HG03196 (cell line): ENCODE measurements around the gene SPOPL.
"Not testable (repeated sequence)": the region's sequence is repeated elsewhere in the genome, so short reads cannot be mapped to it uniquely, and the experiment has no call there.

Source experiments
- ATAC-seq: cut with Tn5 transposase; IDR thresholded peaks from one replicate; pipeline ENCODE4 v1.9.1; 2021; ENCODE audit not compliant: unreplicated experiment

The SPOPL gene

GRCh38 chr2:138523018-138523672, 21.6 kb downstream of the SPOPL start:
- ATAC-seq, result peak; percentile 34

- ATAC-seq, result not testable (repeated sequence)
Observed at GRCh38 chr2:138523673-138524042, 22.1 kb downstream of the SPOPL start.

- ATAC-seq, result not testable (repeated sequence)
Observed at GRCh38 chr2:138524353-138524752, 22.8 kb downstream of the SPOPL start.

GRCh38 chr2:138531913-138532312, 30.3 kb downstream of the SPOPL start:
- ATAC-seq, result no peak

- no peak for ATAC-seq
Observed at GRCh38 chr2:138534791-138535190, 33.2 kb downstream of the SPOPL start.

- ATAC-seq, result peak; percentile 87
Observed at GRCh38 chr2:138536302-138536701, 34.7 kb downstream of the SPOPL start.

GRCh38 chr2:138536740-138537139, 35.2 kb downstream of the SPOPL start:
- ATAC-seq, result peak; percentile 18

- peak; percentile 14 for ATAC-seq
Observed at GRCh38 chr2:138537170-138537915, 35.8 kb downstream of the SPOPL start.

GRCh38 chr2:138544206-138544605, 42.6 kb downstream of the SPOPL start:
- ATAC-seq, result not testable (repeated sequence)

GRCh38 chr2:138548796-138549195, 47.2 kb downstream of the SPOPL start:
- no peak for ATAC-seq

GRCh38 chr2:138550172-138550571, 48.6 kb downstream of the SPOPL start:
- ATAC-seq, result no peak

GRCh38 chr2:138550670-138551287, 49.2 kb downstream of the SPOPL start:
- ATAC-seq, result no peak

GRCh38 chr2:138554123-138554522, 52.6 kb downstream of the SPOPL start:
- no peak for ATAC-seq

- ATAC-seq, result no peak
Observed at GRCh38 chr2:138559641-138560040, 58.1 kb downstream of the SPOPL start.

- no peak for ATAC-seq
Observed at GRCh38 chr2:138564586-138565229, 63.1 kb downstream of the SPOPL start.

- ATAC-seq, result no peak
Observed at GRCh38 chr2:138565230-138565598, 63.6 kb downstream of the SPOPL start.

- ATAC-seq, result no peak
Observed at GRCh38 chr2:138572318-138572717, 70.7 kb downstream of the SPOPL start.

- ATAC-seq, result no peak
Observed at GRCh38 chr2:138577066-138577465, 75.5 kb downstream of the SPOPL start.

- no peak for ATAC-seq
Observed at GRCh38 chr2:138579556-138579955, 78.0 kb downstream of the SPOPL start.

- ATAC-seq, result no peak
Observed at GRCh38 chr2:138581909-138582308, 80.3 kb downstream of the SPOPL start.

GRCh38 chr2:138589663-138590062, 88.1 kb downstream of the SPOPL start:
- no peak for ATAC-seq

- no peak for ATAC-seq
Observed at GRCh38 chr2:138596403-138596802, 94.8 kb downstream of the SPOPL start.
